SKM-1 (cell line): Measurements from ENCODE around the gene ZNG1A.
"Not testable (repeated sequence)": the region's sequence is repeated elsewhere in the genome, so short reads cannot be mapped to it uniquely, and the experiment has no call there.

Source experiments
- DNase-seq: peaks from one replicate; lab custom pipeline; 2025; ENCODE audit not compliant: unreplicated experiment; lab: John Stamatoyannopoulos, UW

The ZNG1A gene

GRCh38 chr9:98775-99174, 80.1 kb downstream of the ZNG1A start:
- DNase-seq = not testable (repeated sequence)

DNA sequence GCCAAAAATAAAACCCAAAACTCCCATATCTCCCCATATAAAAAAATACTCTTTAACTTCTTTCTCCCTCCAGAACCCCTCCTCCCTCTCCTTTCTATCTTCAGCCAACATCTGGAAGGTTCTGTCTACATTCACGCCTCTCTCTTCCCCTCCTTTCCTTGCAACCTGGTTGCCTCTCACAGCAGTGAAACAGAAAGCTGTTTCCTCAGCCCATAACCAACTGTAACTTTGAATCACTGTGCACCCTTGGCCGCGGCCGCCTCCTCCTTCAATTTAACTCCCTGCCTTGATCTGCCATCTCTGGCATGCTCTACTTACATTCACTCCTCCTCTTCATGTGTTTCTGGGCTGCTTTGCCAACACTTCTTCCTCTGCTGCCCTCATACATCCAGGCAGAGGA, 83.9 kb downstream of the ZNG1A start:
- DNase-seq = not testable (repeated sequence)

- not testable (repeated sequence) for DNase-seq
Observed at GRCh38 chr9:94323-94722, 84.5 kb downstream of the ZNG1A start.

- not testable (repeated sequence) for DNase-seq
Observed at GRCh38 chr9:93909-94308, 84.9 kb downstream of the ZNG1A start.

DNA sequence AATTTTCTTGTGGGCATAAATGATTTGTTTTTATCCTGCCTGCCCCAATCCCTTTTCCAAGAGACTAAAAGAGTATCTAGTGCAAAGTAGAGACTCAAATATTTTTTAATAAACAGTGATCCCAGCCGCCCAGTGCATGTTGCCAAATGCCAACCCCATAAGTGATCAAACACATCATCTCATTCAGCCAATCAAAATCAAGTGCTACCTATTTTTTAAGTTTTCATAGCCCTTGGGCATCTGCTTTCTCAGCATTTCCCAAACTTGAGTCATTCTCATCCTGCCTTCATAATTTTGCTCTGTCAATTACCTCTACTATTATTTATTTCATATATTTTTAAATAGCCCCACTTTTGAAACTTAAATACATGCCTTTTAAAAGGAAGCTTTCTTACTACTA, 88.0 kb downstream of the ZNG1A start:
- not testable (repeated sequence) for DNase-seq

DNA sequence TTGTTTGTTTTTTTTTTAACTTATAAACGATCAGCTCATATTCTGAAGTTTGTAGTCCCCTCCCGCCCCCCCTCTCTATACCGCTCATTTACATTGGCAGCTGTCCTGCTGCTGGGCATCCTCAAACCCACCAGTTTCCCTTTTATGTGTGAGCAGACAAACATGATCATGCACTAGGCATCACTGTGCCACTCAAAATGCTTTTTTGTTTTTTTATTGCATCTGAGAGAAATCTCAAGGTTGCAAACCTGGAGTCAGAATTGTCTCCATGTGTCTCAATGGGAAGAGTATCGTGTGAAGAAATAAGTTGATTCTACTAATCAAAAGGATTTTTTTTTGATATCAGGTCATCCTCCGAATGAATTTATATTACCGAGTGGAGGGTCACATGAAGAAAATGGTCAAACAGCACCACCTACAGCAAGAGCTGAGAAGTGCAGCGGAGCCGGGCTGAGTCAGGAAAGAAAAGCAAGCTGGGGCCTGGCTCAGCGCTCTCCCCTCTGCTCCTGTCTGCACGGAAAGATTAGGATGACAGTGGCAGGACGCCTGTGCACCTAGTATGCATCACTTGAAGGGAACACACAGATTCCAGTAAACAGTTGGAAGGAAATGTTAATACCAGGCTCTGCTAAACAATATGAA, 90.3 kb downstream of the ZNG1A start:
- not testable (repeated sequence) for DNase-seq

DNA sequence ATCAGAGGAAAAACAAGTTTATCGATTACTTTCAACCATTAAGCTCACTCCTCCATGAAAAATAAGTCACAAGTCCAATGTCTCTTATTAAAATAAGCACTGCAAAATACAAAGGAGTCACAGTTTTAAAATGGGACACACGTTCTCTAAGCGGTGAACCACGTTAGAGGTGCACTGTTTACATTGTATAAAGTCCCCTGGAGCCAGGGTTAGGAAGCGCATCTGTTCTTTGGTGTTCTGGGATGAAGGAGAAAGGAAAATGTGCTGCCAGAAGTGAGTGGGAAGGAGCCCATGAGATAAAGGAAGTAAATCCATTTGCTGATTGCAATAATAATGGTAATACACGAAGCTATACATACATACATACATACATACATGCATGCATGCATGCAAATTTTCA, 91.0 kb downstream of the ZNG1A start:
- not testable (repeated sequence) for DNase-seq

GRCh38 chr9:87105-87504, 91.8 kb downstream of the ZNG1A start:
- not testable (repeated sequence) for DNase-seq

GRCh38 chr9:86697-87096, 92.2 kb downstream of the ZNG1A start:
- not testable (repeated sequence) for DNase-seq

DNA sequence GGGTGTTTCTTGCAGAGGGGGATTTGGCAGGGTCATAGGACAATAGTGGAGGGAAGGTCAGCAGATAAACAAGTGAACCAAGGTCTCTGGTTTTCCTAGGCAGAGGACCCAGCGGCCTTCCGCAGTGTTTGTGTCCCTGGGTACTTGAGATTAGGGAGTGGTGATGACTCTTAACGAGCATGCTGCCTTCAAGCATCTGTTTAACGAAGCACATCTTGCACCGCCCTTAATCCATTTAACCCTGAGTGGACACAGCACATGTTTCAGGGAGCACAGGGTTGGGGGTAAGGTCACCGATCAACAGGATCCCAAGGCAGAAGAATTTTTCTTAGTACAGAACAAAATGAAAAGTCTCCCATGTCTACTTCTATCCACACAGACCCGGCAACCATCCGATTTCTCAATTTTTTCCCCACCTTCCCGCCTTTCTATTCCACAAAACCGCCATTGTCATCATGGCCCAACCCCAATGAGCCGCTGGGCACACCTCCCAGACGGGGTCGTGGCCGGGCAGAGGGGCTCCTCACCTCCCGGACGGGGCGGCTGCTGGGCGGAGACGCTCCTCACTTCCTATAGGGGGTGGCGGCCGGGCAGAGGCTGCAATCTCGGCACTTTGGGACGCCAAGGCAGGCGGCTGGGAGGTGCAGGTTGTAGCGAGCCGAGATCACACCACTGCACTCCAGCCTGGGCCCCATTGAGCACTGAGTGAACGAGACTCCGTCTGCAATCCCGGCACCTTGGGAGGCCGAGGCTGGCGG, 95.7 kb downstream of the ZNG1A start:
- DNase-seq = not testable (repeated sequence)

DNA sequence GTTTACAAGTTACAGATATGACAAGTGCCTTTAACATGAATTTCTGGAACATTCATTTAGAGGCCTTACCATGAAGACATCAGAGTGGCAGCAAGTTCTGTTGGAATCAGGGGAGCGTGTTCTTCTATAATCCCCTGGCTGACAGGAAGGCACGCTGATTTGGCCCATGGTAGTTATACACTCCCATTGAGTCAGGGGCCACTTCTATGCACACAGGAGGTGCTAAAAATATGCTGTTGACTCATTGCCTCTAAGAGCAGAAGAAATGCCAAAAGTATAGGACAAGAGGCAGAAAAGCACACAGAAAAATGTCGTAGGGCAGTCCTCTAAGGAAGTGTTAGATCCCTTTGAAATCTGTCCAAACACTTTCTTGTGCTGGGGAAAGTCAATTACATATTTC, 100.5 kb downstream of the ZNG1A start:
- not testable (repeated sequence) for DNase-seq

GRCh38 chr9:76389-76788, 102.5 kb downstream of the ZNG1A start:
- DNase-seq = not testable (repeated sequence)

DNA sequence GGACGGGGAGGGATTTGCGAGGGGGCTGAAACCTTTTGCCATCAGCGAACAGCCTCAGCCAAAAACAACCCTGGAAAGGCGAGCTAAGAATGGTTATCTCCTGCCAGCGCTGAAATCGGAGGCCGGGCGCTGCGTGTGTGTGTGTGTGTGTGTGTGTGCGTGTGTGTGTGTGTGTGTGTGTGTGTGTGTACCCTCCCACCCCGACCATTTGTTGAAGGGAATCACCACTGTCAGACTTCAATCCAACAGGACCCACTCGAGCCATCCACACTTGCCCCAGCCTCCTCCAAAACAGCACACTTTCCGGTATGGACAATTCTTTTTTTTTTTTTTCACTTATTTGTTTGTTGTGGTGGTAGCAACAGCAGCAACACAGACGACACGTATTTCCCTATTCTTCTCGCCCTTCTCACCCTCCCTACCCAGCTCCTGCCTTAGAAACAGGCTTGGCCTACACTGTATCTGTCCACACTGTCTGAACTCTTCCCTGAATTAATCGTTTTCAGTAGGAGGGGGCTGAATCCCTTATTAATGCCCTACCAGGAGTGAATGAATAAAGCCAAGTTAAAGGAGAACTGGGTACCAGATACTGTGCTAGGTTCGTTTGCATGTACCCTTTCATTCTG, 104.8 kb downstream of the ZNG1A start:
- not testable (repeated sequence) for DNase-seq

GRCh38 chr9:73076-73899, 105.6 kb downstream of the ZNG1A start:
- DNase-seq = not testable (repeated sequence)
